GM12891 (cell line): ENCODE measurements around the gene MRPL14.

Experiments used
- DNase-seq: peaks from one replicate; pipeline ENCODE4 v3.0.0; 2011; ENCODE audit warnings: low spot score; ENCODE audit not compliant: insufficient read length
- FAIRE-seq: peaks from 2 replicates; lab custom pipeline; 2011; peaks lifted over from hg19 to GRCh38; lab: Jason Lieb, UNC
- PAX5 ChIP-seq: IDR thresholded peaks from 2 replicates; pipeline ENCODE4 v1.6.1; 2011; ENCODE audit warnings: low read length, moderate library complexity, mild to moderate bottlenecking; ENCODE audit not compliant: insufficient read depth, severe bottlenecking
- POLR2A ChIP-seq: IDR thresholded peaks from 2 replicates; pipeline ENCODE4 v1.6.1; 2011; ENCODE audit warnings: low read depth, low read length, control low read depth
- POLR2AphosphoS5 ChIP-seq: IDR thresholded peaks from 2 replicates; pipeline ENCODE4 v1.6.1; 2011; ENCODE audit warnings: low read depth, low read length, control low read depth
- POU2F2 ChIP-seq: IDR thresholded peaks from 2 replicates; pipeline ENCODE4 v1.6.1; 2011; ENCODE audit warnings: low read depth, mild to moderate bottlenecking, control low read depth, low read length, moderate library complexity
- SPI1 ChIP-seq: IDR thresholded peaks from 2 replicates; pipeline ENCODE4 v1.6.1; 2011; ENCODE audit warnings: low read depth, low read length, control low read depth
- TAF1 ChIP-seq: IDR thresholded peaks from 2 replicates; pipeline ENCODE4 v1.6.1; 2011; ENCODE audit warnings: low read depth, low read length, control low read depth

The MRPL14 gene

GRCh38 chr6:44071670-44072451, 55.4 kb downstream of the MRPL14 start:
- DNase-seq = no peak
- no peak for TF ChIP-seq POLR2AphosphoS5
- TF ChIP-seq TAF1 = no peak
- TF ChIP-seq POU2F2 = no peak
- TF ChIP-seq POLR2A = no peak
- FAIRE-seq = no peak

GRCh38 chr6:44068607-44069296, 58.5 kb downstream of the MRPL14 start:
- FAIRE-seq (no peak), DNase-seq (no peak)
- TF ChIP-seq TAF1 (no peak), SPI1 (no peak), PAX5 (no peak), POU2F2 (no peak), POLR2A (no peak), POLR2AphosphoS5 (no peak)

- TF ChIP-seq POLR2A (no peak), POLR2AphosphoS5 (no peak), POU2F2 (no peak), PAX5 (no peak), TAF1 (no peak), SPI1 (no peak)
- no peak for DNase-seq
- no peak for FAIRE-seq
These were observed 59.8 kb downstream of the MRPL14 start for GRCh38 chr6:44067173-44068139.

GRCh38 chr6:44066394-44067172, 60.7 kb downstream of the MRPL14 start:
- FAIRE-seq = no peak
- no peak for DNase-seq
- TF ChIP-seq POU2F2 (no peak), POLR2AphosphoS5 (no peak), POLR2A (no peak), PAX5 (no peak), SPI1 (no peak), TAF1 (no peak)

GRCh38 chr6:44065443-44066140, 61.7 kb downstream of the MRPL14 start:
- DNase-seq (no peak), FAIRE-seq (no peak)
- no peak for TF ChIP-seq POLR2A
- TF ChIP-seq POLR2AphosphoS5 = no peak
- no peak for TF ChIP-seq SPI1
- no peak for TF ChIP-seq POU2F2
- no peak for TF ChIP-seq PAX5
- no peak for TF ChIP-seq TAF1

- FAIRE-seq (no peak), DNase-seq (no peak)
- TF ChIP-seq POLR2A (no peak), POLR2AphosphoS5 (no peak), TAF1 (no peak), PAX5 (no peak), SPI1 (no peak), POU2F2 (no peak)
These were observed 62.3 kb downstream of the MRPL14 start for GRCh38 chr6:44064948-44065272.

GRCh38 chr6:44064089-44064947, 62.9 kb downstream of the MRPL14 start:
- no peak for DNase-seq
- TF ChIP-seq POLR2A = no peak
- no peak for TF ChIP-seq TAF1
- no peak for TF ChIP-seq POLR2AphosphoS5
- no peak for TF ChIP-seq POU2F2
- no peak for TF ChIP-seq SPI1
- no peak for TF ChIP-seq PAX5
- no peak for FAIRE-seq
